Stimulated activated CD4-positive, alpha-beta T cell treated with anti-CD3 and anti-CD28 coated beads, Interleukin-4, amount 100 ng/mL, for 48 hours (primary cell): ENCODE results near the gene SF3A2.

Source experiments
- DNase-seq, 2 donors: peaks; one replicate each; pipeline ENCODE4 v3.0.0-alpha.2; 2020; ENCODE audit warnings: low read depth in 2 of 2

SF3A2 gene

GRCh38 chr19:2291185-2291751 lies 54.6 kb downstream of the SF3A2 start:
- DNase-seq = no peak

- DNase-seq = no peak
Observed at GRCh38 chr19:2294687-2295335, 58.2 kb downstream of the SF3A2 start.

- no peak for DNase-seq
Observed at GRCh38 chr19:2296141-2296540, 59.5 kb downstream of the SF3A2 start.
